ENCODE results near the gene LRRN3.

LRRN3 gene

DNA sequence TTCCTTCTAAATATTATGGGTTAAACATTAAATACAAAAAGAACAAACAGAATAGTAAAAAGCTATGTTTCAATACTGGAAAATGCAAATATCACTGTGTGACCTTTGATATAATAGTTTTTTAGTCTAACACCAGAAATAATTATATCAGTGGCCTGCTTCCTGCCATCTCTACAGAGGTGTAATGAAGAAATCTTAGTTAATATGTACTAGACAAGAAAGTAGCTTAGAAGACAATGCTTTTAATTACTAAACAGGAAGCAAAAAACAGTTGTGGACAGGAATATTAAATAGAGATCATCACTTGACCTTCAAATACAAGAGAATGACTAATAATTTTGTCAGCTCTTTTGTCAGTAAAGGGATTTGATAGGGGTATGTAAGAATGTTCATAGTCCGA is 47.4 kb upstream of the LRRN3 start:
- no peak overlapping the region for H3K27ac ChIP-seq (replicated peaks)
- TF ChIP-seq SPI1 (IDR thresholded peaks at IDR 0.05; ENCODE audit: borderline replicate concordance, low read depth) (no peak), GABPA (IDR thresholded peaks at IDR 0.05; ENCODE audit: low read depth) (no peak), POLR2AphosphoS5 (IDR thresholded peaks at IDR 0.05; ENCODE audit: low read depth) (no peak)
- TF ChIP-seq, protein P1, sequence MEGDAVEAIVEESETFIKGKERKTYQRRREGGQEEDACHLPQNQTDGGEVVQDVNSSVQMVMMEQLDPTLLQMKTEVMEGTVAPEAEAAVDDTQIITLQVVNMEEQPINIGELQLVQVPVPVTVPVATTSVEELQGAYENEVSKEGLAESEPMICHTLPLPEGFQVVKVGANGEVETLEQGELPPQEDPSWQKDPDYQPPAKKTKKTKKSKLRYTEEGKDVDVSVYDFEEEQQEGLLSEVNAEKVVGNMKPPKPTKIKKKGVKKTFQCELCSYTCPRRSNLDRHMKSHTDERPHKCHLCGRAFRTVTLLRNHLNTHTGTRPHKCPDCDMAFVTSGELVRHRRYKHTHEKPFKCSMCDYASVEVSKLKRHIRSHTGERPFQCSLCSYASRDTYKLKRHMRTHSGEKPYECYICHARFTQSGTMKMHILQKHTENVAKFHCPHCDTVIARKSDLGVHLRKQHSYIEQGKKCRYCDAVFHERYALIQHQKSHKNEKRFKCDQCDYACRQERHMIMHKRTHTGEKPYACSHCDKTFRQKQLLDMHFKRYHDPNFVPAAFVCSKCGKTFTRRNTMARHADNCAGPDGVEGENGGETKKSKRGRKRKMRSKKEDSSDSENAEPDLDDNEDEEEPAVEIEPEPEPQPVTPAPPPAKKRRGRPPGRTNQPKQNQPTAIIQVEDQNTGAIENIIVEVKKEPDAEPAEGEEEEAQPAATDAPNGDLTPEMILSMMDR (IDR thresholded peaks at IDR 0.05; ENCODE audit: insufficient read depth, low read length): no peak
- TF ChIP-seq, protein P2, sequence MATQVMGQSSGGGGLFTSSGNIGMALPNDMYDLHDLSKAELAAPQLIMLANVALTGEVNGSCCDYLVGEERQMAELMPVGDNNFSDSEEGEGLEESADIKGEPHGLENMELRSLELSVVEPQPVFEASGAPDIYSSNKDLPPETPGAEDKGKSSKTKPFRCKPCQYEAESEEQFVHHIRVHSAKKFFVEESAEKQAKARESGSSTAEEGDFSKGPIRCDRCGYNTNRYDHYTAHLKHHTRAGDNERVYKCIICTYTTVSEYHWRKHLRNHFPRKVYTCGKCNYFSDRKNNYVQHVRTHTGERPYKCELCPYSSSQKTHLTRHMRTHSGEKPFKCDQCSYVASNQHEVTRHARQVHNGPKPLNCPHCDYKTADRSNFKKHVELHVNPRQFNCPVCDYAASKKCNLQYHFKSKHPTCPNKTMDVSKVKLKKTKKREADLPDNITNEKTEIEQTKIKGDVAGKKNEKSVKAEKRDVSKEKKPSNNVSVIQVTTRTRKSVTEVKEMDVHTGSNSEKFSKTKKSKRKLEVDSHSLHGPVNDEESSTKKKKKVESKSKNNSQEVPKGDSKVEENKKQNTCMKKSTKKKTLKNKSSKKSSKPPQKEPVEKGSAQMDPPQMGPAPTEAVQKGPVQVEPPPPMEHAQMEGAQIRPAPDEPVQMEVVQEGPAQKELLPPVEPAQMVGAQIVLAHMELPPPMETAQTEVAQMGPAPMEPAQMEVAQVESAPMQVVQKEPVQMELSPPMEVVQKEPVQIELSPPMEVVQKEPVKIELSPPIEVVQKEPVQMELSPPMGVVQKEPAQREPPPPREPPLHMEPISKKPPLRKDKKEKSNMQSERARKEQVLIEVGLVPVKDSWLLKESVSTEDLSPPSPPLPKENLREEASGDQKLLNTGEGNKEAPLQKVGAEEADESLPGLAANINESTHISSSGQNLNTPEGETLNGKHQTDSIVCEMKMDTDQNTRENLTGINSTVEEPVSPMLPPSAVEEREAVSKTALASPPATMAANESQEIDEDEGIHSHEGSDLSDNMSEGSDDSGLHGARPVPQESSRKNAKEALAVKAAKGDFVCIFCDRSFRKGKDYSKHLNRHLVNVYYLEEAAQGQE (IDR thresholded peaks at IDR 0.05; ENCODE audit: insufficient replicate concordance, low read depth): no peak
- H3K4me3 ChIP-seq (replicated peaks; ENCODE audit: insufficient read depth, low read length): no peak overlapping the region
- no peak for DNase-seq (ENCODE audit: low read depth in 1 of 2, low spot score in 1 of 2)
- H3K27me3 ChIP-seq (ENCODE audit: insufficient read depth, poor library complexity, severe bottlenecking): no peaks in the 10 kb centered on the region

DNA sequence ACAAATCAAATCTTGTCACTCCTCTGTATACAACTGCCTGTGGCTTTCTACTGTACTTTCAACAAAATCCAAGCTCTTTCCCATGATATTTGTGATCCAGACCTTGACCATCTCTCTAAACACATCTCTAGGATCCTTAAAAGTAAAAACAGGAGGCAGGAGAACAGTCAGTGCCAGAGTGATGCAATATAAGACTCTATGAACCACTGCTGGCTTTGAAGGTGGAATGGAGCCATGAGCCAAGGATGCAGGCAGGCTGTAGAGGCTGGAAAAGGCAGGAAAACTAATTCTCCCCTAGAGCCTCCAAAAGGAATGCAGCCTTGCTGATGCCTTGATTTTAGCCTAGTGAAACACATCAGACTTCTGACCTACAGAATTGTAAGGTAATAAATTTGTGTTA is 45.5 kb upstream of the LRRN3 start:
- TF ChIP-seq SPI1 (IDR thresholded peaks at IDR 0.05; ENCODE audit: borderline replicate concordance, low read depth): no peak
- no peak for TF ChIP-seq POLR2AphosphoS5 (IDR thresholded peaks at IDR 0.05; ENCODE audit: low read depth)
- TF ChIP-seq, protein P2 (IDR thresholded peaks at IDR 0.05; ENCODE audit: insufficient replicate concordance, low read depth): no peak
- TF ChIP-seq, protein P1 (IDR thresholded peaks at IDR 0.05; ENCODE audit: insufficient read depth, low read length): no peak
- TF ChIP-seq GABPA (IDR thresholded peaks at IDR 0.05; ENCODE audit: low read depth): no peak
- DNase-seq (ENCODE audit: low read depth in 1 of 2, low spot score in 1 of 2): no peak

DNA sequence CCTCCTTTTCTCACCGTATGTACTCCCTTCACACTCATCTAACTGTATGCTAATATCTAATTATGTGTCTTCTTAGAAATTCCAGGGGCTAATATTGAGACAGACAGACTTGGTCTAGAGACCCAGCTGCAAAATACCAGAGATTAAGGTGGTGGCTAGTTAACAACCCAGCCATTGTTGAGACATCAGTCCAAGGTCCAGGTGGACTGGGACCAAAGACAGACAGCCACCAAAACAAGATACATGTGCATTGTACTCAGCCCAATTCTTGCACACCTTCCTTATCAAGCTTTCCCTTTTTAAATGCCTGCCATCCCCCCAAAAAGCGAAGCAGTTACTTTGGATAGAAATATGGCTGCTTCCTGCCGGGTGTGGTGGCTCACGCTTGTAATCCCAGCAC is 43.3 kb upstream of the LRRN3 start:
- DNase-seq (ENCODE audit: low read depth in 1 of 2, low spot score in 1 of 2): no peak
- no peak overlapping the region for H3K27ac ChIP-seq (replicated peaks)
- no peaks in the 10 kb centered on the region for H3K27me3 ChIP-seq (ENCODE audit: insufficient read depth, poor library complexity, severe bottlenecking)
- TF ChIP-seq GABPA (IDR thresholded peaks at IDR 0.05; ENCODE audit: low read depth) (no peak), SPI1 (IDR thresholded peaks at IDR 0.05; ENCODE audit: borderline replicate concordance, low read depth) (no peak), POLR2AphosphoS5 (IDR thresholded peaks at IDR 0.05; ENCODE audit: low read depth) (no peak)
- TF ChIP-seq, protein P1 (IDR thresholded peaks at IDR 0.05; ENCODE audit: insufficient read depth, low read length): no peak
- TF ChIP-seq, protein P2 (IDR thresholded peaks at IDR 0.05; ENCODE audit: insufficient replicate concordance, low read depth): no peak
- no peak overlapping the region for H3K4me3 ChIP-seq (replicated peaks; ENCODE audit: insufficient read depth, low read length)

More for the DNA sequence above, 45.5 kb upstream of the LRRN3 start:
- Histone ChIP-seq H3K4me3 (replicated peaks; ENCODE audit: insufficient read depth, low read length) (no peak overlapping the region), H3K27ac (replicated peaks) (no peak overlapping the region), H3K27me3 (ENCODE audit: insufficient read depth, poor library complexity, severe bottlenecking) (no peaks in the 10 kb centered on the region)

Measured in HL-60 (cell line).